Natural killer cell treated with Interleukin-12 subunit alpha and Interleukin-12 subunit beta and Interleukin-15 and Interleukin-18, amount 100 ng/mL, for 72 hours (primary cell): ENCODE measurements around the gene PTPN4. TPM values are rescaled to one million over a fixed set of nuclear protein-coding genes. Genes with fewer than 3 reads are reported as not detected.
"Not testable (repeated sequence)": the region's sequence is repeated elsewhere in the genome, so short reads cannot be mapped to it uniquely, and the experiment has no call there.

ENCODE experiments used
- ATAC-seq, 2 donors: fragments of 150-1000 bp; cut with Tn5 transposase in 1 of 2; sonication (Bioruptor Pico), chemical (Tn5 transposase) in 1 of 2; 2 replicates each; pipeline ENCODE4 v1.10.0; 2021
- DNase-seq: peaks from one replicate; pipeline ENCODE4 v3.0.0; 2022; ENCODE audit warnings: low spot score
- H3K27ac Mint-ChIP-seq, 2 donors: 1 replicate in 1 of 2; 2 replicates in 1 of 2; pipeline ENCODE4 v1.8.0; 2022; ENCODE audit warnings: mixed read lengths in 2 of 2, mild to moderate bottlenecking in 1 of 2, moderate library complexity in 1 of 2
- H3K27me3 Mint-ChIP-seq, 2 donors: 1 replicate in 1 of 2; 2 replicates in 1 of 2; pipeline ENCODE4 v1.8.0; 2022; ENCODE audit warnings: mixed read lengths in 2 of 2
- H3K36me3 Mint-ChIP-seq: one replicate; pipeline ENCODE4 v1.8.0; 2022; ENCODE audit warnings: mixed read lengths
- H3K4me1 Mint-ChIP-seq, 2 donors: 1 replicate in 1 of 2; 2 replicates in 1 of 2; pipeline ENCODE4 v1.8.0; 2022; ENCODE audit warnings: low read depth in 2 of 2, mixed read lengths in 2 of 2, mild to moderate bottlenecking in 1 of 2
- H3K4me3 Mint-ChIP-seq: one replicate; pipeline ENCODE4 v1.8.0; 2022; ENCODE audit warnings: mixed read lengths
- H3K9me3 Mint-ChIP-seq: 2 replicates; pipeline ENCODE4 v1.8.0; 2022; ENCODE audit warnings: mixed read lengths
- total RNA-seq, 2 donors: library from RNA; stranded (reverse); gene quantifications; one replicate each; pipeline ENCODE4 v1.2.3, GENCODE V29; 2022

PTPN4 gene
- total RNA-seq, 2 donors from 2014 or later = 56.5 to 80.8 TPM

DNA sequence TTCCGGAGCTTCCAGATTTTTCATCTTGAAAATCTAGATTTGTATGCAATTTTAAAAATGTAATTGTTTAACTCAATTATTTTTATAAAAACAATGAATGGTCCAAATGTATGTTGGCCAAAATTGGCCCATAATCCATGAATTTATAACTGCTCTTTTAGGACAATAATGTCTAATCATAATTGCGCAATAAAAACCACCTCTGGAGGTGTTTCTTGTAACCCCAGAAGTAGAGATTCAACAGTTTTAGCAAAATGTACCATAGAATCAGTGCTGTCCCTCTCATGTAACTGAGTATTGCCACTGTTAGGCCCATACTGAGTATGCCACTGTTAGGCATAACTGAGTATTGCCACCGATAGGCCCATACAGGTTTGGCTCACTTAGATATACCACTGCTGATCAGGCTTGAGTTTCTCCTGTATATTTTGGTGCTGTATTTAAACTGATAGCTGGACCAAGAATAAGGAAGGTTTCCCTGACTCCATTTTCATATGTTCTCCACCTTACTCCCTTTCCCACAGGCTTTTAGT is 182.3 kb downstream of the PTPN4 start:
- no peak for DNase-seq
- Mint-ChIP-seq H3K4me1 (peaks cover 43 to 50% of the 10 kb centered on the region in 2 donors), H3K27ac (peak overlapping the region; percentile 75 to 94), H3K9me3 (no peaks in the 10 kb centered on the region), H3K4me3 (peak overlapping the region; percentile 61), H3K36me3 (peaks cover 14% of the 10 kb centered on the region), H3K27me3 (no peaks in the 10 kb centered on the region)
- peak; percentile 70 to 74 for ATAC-seq

DNA sequence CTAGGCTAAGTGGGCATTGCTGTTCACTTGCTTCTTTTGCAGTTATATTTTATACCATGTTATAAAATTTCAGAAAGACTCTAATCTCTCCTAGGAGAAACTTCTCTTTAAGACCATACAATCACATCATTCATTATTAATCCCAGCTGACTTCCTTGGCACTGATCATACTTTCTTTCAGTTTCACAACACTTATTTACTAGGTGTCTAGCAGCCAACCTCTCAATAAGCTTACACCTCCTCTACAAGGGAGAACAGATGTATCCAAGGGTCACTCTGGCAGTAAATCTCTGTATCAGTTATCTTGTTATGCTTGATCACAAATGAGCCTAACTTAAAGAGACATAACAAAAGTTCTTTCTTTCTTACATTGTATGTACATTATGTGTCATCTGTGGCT is 183.3 kb downstream of the PTPN4 start:
- Mint-ChIP-seq H3K27me3 (no peaks in the 10 kb centered on the region), H3K4me1 (peaks cover 50 to 60% of the 10 kb centered on the region in 2 donors), H3K4me3 (peak overlapping the region; percentile 61), H3K36me3 (peaks cover 21% of the 10 kb centered on the region), H3K9me3 (no peaks in the 10 kb centered on the region), H3K27ac (peak overlapping the region; percentile 75 to 94)
- ATAC-seq = peak; percentile 70 to 74
- no peak for DNase-seq

DNA sequence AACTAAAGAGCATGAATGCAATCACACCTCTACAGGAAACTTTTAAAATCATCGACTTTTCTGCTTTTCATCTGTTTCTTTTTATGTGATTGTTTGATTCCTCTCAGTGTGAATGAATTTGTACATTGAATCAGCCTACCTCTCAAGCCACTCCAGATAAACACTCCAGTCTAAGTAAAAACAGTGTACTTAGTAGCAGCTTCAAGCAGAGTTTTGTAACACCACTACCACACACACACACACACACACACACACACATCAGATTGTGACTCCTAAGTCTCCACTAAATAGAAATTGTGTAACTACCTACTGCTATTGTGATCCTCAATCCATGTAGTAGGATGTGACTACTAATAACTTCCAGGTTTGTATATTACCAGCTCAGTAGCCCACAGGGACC is 187.8 kb downstream of the PTPN4 start:
- ATAC-seq (no peak), DNase-seq (no peak)
- Mint-ChIP-seq H3K4me1 (peaks cover 45 to 57% of the 10 kb centered on the region in 2 donors), H3K9me3 (no peaks in the 10 kb centered on the region), H3K36me3 (peaks cover 35% of the 10 kb centered on the region), H3K4me3 (no peak overlapping the region), H3K27me3 (no peaks in the 10 kb centered on the region), H3K27ac (peak overlapping the region; percentile 19 to 77)

DNA sequence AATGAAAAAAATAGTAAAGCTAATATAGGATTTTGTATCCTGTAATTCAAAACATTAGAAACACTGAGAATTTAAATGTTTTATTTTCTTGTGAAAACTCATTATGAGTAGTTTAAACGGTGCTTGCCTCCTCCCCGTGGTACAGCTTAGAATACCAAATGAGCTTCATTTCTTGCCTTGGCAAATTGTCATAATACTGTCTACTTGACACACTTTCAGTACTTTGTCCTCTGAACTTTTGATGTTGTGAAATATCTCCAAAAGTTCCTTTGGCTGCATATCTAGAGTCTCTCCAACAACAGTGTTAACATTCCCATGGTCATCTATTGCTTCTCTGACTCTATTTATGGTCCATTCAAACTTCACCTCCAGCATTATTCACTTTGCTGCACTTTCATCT is 191.2 kb downstream of the PTPN4 start:
- H3K4me3 Mint-ChIP-seq = peak overlapping the region; percentile 8

DNA sequence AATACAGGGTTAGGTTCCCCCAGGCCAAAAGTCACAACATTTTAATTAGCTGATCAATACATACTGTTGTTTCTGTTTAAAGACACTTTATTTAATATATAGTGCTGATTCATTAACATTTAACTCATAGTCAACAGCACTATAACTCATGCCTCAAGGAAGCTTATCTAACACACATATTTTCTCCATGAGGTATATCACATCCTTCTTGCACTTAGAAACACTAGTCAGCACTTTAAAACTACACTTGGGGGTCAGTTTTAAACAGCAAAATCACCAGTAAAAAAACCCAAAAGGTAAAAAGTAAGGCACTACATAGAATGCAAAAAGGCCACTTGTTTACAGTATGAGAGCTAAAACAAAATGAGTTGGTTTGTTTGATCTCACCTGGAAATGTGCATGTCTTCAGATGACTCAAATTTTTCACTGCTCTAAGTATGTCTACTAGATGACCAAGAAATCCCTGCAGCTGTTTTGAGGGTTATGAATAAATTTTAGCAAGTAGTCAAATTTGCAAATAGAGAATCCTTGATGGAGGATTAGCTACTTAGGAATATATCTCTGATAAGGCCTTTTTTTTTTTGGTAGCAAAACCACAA is 199.0 kb downstream of the PTPN4 start:
- Mint-ChIP-seq H3K27me3 (no peaks in the 10 kb centered on the region), H3K27ac (peak overlapping the region; percentile 36 to 60), H3K36me3 (peaks cover 50% of the 10 kb centered on the region), H3K4me1 (peaks cover 30 to 35% of the 10 kb centered on the region in 2 donors), H3K4me3 (no peak overlapping the region), H3K9me3 (no peaks in the 10 kb centered on the region)
- no peak for ATAC-seq
- no peak for DNase-seq

More for the DNA sequence above, 191.2 kb downstream of the PTPN4 start:
- Mint-ChIP-seq H3K36me3 (peaks cover 46% of the 10 kb centered on the region), H3K4me1 (peaks cover 30 to 46% of the 10 kb centered on the region in 2 donors), H3K9me3 (no peaks in the 10 kb centered on the region), H3K27ac (peak overlapping the region; percentile 46 to 51), H3K27me3 (no peaks in the 10 kb centered on the region)
- no peak for ATAC-seq
- no peak for DNase-seq

DNA sequence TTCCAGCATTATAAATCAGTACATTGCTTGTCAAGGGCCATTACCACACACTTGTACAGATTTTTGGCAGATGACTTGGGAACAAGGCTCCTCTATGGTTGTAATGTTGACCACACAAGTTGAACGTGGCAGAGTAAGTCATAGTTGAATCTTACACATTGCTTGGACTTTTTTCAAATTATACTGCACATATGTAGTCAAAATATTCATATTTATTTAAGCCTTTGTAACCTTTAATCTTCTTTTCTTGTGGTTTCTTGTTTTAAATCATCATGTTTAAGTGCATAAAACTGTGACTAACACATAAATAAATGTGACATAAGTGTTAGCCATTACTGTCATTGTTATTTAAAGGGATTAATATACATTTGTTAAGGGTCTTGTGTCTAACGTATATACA is 201.1 kb downstream of the PTPN4 start:
- Mint-ChIP-seq H3K36me3 (peaks cover 55% of the 10 kb centered on the region), H3K4me1 (peaks cover 35 to 37% of the 10 kb centered on the region in 2 donors), H3K9me3 (no peaks in the 10 kb centered on the region), H3K27ac (peak overlapping the region; percentile 4 to 20), H3K27me3 (no peaks in the 10 kb centered on the region), H3K4me3 (no peak overlapping the region)
- no peak for DNase-seq
- ATAC-seq = peak; percentile 52 to 62

DNA sequence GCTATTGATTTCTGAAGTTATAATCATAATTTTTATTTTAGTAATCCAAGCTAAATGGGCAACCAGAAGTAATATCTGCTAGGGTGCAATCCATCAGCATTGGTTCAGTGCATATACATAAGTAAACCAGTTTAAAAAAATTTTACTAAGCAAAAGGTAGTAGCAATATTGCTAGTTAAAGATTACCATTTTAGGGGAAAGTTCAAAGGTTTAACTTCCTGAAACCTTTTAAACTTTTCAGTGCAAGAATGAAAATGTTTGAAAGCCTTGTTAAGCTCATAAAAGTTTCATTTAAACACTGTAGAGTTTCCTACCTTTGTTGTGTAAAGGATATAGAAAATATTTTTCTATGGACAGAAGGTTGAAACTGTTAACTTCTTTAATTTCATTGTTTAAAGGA is 222.2 kb downstream of the PTPN4 start:
- no peak for DNase-seq
- Mint-ChIP-seq H3K9me3 (no peaks in the 10 kb centered on the region), H3K27me3 (no peaks in the 10 kb centered on the region), H3K4me3 (no peak overlapping the region), H3K27ac (peak overlapping the region; percentile 40 to 88), H3K36me3 (peaks cover 5% of the 10 kb centered on the region), H3K4me1 (peaks cover 16 to 23% of the 10 kb centered on the region in 2 donors)
- ATAC-seq = no peak

DNA sequence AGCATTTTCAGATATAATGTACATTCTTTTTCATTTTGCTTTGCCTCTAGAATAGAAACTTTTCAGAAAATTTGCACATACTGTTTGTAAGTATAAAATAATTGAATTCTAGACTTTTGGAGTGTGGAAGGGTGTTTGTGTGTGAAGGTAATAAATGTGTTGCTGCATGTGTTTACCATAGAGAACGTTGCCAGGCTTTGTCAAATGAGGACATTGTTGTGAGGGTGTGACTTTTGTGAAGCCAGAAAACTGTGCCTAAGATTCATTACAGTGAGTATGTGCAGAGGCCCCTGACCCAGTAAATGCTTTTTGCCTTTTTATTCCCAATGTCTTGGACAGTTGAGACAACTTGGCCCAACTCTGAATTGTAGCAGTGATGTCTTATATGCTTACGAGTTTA is 222.8 kb downstream of the PTPN4 start:
- H3K4me1 Mint-ChIP-seq = peaks cover 16 to 23% of the 10 kb centered on the region in 2 donors
- H3K9me3 Mint-ChIP-seq = no peaks in the 10 kb centered on the region
- no peaks in the 10 kb centered on the region for H3K36me3 Mint-ChIP-seq
- peak overlapping the region; percentile 40 to 88 for H3K27ac Mint-ChIP-seq
- H3K27me3 Mint-ChIP-seq = no peaks in the 10 kb centered on the region
- ATAC-seq (no peak), DNase-seq (no peak)
- no peak overlapping the region for H3K4me3 Mint-ChIP-seq

DNA sequence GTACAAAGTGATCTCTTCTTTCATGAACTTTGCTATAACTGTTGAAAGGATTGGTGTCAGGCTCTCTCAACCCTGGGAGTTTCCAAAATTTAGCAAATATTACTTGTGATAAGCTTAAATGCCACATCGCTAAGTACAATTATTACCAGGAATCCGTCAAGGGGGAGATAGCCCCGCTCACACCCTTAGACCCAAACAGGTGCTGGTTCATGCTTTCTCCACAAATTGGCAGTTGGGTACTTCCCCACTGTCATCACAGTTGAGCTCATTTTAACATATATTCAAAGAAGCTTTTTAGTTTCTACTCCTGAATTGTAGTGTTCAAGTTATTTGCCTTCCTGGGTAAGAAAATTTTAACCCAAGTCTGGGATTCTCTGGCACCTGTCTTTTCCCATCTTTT is 223.4 kb downstream of the PTPN4 start:
- H3K36me3 Mint-ChIP-seq = no peaks in the 10 kb centered on the region
- ATAC-seq (no peak), DNase-seq (no peak)
- no peaks in the 10 kb centered on the region for H3K27me3 Mint-ChIP-seq
- H3K4me3 Mint-ChIP-seq = no peak overlapping the region
- H3K4me1 Mint-ChIP-seq = peaks cover 16 to 23% of the 10 kb centered on the region in 2 donors
- H3K27ac Mint-ChIP-seq = peak overlapping the region; percentile 40 to 88
- H3K9me3 Mint-ChIP-seq = no peaks in the 10 kb centered on the region

DNA sequence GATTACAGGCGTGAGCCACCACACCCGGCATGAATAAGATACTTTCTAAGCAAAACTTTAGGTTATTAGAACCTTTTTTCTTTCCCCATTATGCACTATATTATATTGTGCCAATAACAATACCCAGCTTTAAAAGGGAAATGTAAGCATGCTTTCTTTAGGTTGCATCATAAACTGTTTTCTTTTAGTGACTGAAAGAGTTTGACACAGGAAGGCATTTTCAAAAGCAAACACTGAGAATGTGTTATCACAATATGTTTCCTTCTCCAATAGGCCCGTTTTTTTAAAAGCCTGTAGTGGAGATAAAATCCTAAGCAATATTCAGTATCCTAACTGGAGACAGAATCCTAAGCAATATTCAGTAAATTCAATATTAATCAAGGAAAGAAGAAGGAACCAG is 236.4 kb downstream of the PTPN4 start:
- DNase-seq = no peak
- no peak overlapping the region for H3K27ac Mint-ChIP-seq
- ATAC-seq = no peak

DNA sequence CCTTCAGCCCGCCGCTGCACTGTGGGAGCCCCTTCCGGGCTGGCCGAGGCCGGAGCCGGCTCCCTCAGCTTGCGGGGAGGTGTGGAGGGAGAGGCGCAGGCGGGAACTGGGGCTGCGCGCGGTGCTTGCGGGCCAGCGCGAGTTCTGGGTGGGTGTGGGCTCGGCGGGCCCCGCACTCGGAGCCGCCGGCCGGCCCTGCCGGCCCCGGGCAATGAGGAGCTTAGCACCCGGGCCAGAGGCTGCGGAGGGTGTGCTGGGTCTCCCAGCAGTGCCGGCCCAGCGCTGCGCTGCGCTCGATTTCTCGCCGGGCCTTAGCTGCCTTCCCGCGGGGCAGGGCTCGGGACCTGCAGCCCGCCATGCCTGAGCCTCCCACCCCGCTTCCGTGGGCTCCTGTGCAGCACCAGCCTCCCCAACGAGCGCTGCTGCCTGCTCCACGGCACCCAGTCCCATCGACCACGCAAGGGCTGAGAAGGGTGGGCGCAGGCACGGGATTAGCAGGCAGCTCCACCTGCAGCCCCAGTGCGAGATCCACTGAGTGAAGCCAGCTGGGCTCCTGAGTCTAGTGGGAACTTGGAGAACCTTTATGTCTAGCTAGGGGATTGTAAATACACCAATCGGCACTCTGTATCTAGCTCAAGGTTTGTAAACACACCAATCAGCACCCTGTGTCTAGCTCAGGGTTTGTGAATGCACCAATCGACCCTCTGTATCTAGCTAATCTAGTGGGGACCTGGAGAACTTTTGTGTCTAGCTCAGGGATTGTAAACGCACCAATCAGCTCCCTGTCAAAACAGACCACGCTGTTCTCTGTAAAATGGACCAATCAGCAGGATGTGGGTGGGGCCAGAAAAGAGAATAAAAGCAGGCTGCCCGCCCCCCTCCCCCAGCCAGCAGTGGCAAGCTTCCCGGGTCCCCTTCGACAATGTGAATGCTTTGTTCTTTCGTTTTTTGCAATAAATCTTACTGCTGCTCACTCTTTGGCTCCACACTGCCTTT is 237.5 kb downstream of the PTPN4 start:
- DNase-seq, H3K27me3 Mint-ChIP-seq, H3K36me3 Mint-ChIP-seq, H3K9me3 Mint-ChIP-seq, H3K4me1 Mint-ChIP-seq, H3K27ac Mint-ChIP-seq, H3K4me3 Mint-ChIP-seq, ATAC-seq: not testable (repeated sequence)

More for the DNA sequence above, 236.4 kb downstream of the PTPN4 start:
- Mint-ChIP-seq H3K4me1 (no peaks in the 10 kb centered on the region), H3K4me3 (no peak overlapping the region), H3K9me3 (no peaks in the 10 kb centered on the region), H3K36me3 (no peaks in the 10 kb centered on the region), H3K27me3 (peaks cover 0 to 3% of the 10 kb centered on the region in 2 donors)

DNA sequence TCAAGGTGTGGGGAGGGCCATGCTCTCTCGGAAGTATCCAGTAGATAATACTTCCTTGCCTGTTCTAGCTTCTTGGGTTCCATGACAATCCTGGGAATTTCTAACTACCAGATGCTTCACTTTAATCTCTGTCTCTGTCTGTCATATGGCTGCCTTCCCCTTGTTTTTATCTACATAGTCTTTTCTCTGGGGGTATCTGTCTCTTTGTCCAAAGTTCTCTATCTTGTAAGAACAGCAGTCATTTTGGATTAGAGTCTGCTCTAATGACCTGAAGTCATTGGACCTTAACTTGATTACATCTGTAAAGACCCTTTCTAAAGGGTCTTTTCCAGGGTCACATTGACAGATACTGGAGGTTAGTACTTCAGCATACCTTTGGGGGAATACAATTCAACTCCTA is 241.7 kb downstream of the PTPN4 start:
- no peak for ATAC-seq
- Mint-ChIP-seq H3K9me3 (no peaks in the 10 kb centered on the region), H3K27ac (no peak overlapping the region), H3K27me3 (peaks cover 0 to 5% of the 10 kb centered on the region in 2 donors), H3K4me3 (no peak overlapping the region), H3K4me1 (peaks cover 0 to under 1% of the 10 kb centered on the region in 2 donors), H3K36me3 (no peaks in the 10 kb centered on the region)
- no peak for DNase-seq

DNA sequence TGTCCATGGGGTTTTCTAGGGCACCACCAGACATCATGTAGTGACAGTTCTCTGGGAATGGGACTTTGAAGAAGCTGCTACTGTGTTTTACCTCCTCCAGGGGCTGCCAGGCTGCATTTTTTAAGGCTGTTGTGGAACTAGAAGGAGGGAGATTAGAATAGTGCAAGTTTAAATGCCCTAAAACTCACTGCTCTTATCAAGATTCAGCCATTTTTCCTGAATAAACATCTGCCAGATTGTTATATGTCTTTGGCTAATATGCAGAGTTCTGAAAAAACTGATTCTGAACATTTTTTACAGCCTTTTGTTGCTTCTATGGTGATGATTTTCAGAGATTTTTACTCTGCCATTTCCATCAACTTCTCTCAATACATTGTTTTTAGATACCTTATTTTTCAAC is 244.5 kb downstream of the PTPN4 start:
- Mint-ChIP-seq H3K27me3 (peaks cover 0 to 5% of the 10 kb centered on the region in 2 donors), H3K4me1 (peaks cover 0 to 6% of the 10 kb centered on the region in 2 donors), H3K9me3 (no peaks in the 10 kb centered on the region), H3K27ac (no peak overlapping the region), H3K4me3 (no peak overlapping the region), H3K36me3 (no peaks in the 10 kb centered on the region)
- DNase-seq = no peak
- ATAC-seq = no peak
